GM21390 (cell line): ENCODE data around the gene ITIH1.

Experiments used
- ATAC-seq: cut with Tn5 transposase; IDR thresholded peaks from one replicate; pipeline ENCODE4 v1.9.1; 2021; ENCODE audit not compliant: unreplicated experiment

Gene ITIH1

GRCh38 chr3:52838561-52839267 is 61.3 kb downstream of the ITIH1 start:
- ATAC-seq, result no peak

GRCh38 chr3:52839268-52839575 is 61.8 kb downstream of the ITIH1 start:
- ATAC-seq, result no peak

GRCh38 chr3:52839892-52840545 is 62.6 kb downstream of the ITIH1 start:
- no peak for ATAC-seq

- no peak for ATAC-seq
These were observed 64.0 kb downstream of the ITIH1 start for GRCh38 chr3:52841211-52841980.
